Ovary (tissue), 3 donors: ENCODE data around the gene HMG20B.

Experiments
- CTCF ChIP-seq, 3 donors: fragments of 450-650 bp in 2 of 3; fragments of 200-600 bp in 1 of 3; IDR thresholded peaks; one replicate each; pipeline versions ENCODE4 v1.5.1 to v1.8.0; 2016 to 2022; ENCODE audit warnings: antibody characterized with exemption in 3 of 3, mild to moderate bottlenecking in 1 of 3
- EP300 ChIP-seq: sonication (generic); formaldehyde crosslinking; IDR thresholded peaks from one replicate; pipeline ENCODE4 v1.6.1; 2017; ENCODE audit warnings: antibody characterized with exemption
- POLR2A ChIP-seq: fragments of 450-650 bp; IDR thresholded peaks from one replicate; pipeline ENCODE4 v1.6.1; 2017; ENCODE audit warnings: antibody characterized with exemption, mild to moderate bottlenecking, moderate library complexity
- donor health status: DM: no; HTN: no; CAD: no.

- TF ChIP-seq CTCF (IDR thresholded peaks at IDR 0.05) (no peak), POLR2A (no peak), EP300 (no peak)
These were observed 36.2 kb upstream of the HMG20B start for GRCh38 chr19:3536429-3537100.
